ENCODE measurements around the gene BAHCC1. TPM values are rescaled to one million over a fixed set of nuclear protein-coding genes. Genes with fewer than 3 reads are reported as not detected.

The BAHCC1 gene
- total and polyA plus RNA-seq, 2 donors: 10.1 to 15.9 TPM

- 59% methylated on average over 19 of the region's 19 CpGs for WGBS
- no peaks in the 10 kb centered on the region for H3K4me1 ChIP-seq (ENCODE audit: insufficient read depth)
Observed at GRCh38 chr17:81401723-81402529, 6.7 kb downstream of the BAHCC1 start.

GRCh38 chr17:81402530-81402941 lies 7.3 kb downstream of the BAHCC1 start:
- no peak overlapping the region for H3K27ac ChIP-seq (ENCODE audit: low read depth)
- no peaks in the 10 kb centered on the region for H3K36me3 ChIP-seq (ENCODE audit: insufficient read depth)
- H3K4me3 ChIP-seq (ENCODE audit: low read depth, low read length): no peak overlapping the region
- DNase-seq (ENCODE audit: extremely low spot score): no peak
- no peaks in the 10 kb centered on the region for H3K4me1 ChIP-seq (ENCODE audit: insufficient read depth)
- 64% methylated on average over 9 of the region's 9 CpGs for WGBS

More at GRCh38 chr17:81401723-81402529, 6.7 kb downstream of the BAHCC1 start:
- no peak overlapping the region for H3K4me3 ChIP-seq (ENCODE audit: low read depth, low read length)
- no peaks in the 10 kb centered on the region for H3K36me3 ChIP-seq (ENCODE audit: insufficient read depth)
- H3K27ac ChIP-seq (ENCODE audit: low read depth): peak overlapping the region; percentile 4
- no peak for DNase-seq (ENCODE audit: extremely low spot score)

GRCh38 chr17:81402981-81403467 lies 7.8 kb downstream of the BAHCC1 start:
- WGBS: 86% methylated on average over 9 of the region's 9 CpGs
- no peaks in the 10 kb centered on the region for H3K36me3 ChIP-seq (ENCODE audit: insufficient read depth)
- no peak overlapping the region for H3K27ac ChIP-seq (ENCODE audit: low read depth)
- no peak overlapping the region for H3K4me3 ChIP-seq (ENCODE audit: low read depth, low read length)
- no peaks in the 10 kb centered on the region for H3K4me1 ChIP-seq (ENCODE audit: insufficient read depth)
- DNase-seq (ENCODE audit: extremely low spot score): no peak

GRCh38 chr17:81403671-81404534 lies 8.6 kb downstream of the BAHCC1 start:
- Histone ChIP-seq H3K27ac (ENCODE audit: low read depth) (peak overlapping the region; percentile 11), H3K36me3 (ENCODE audit: insufficient read depth) (no peaks in the 10 kb centered on the region), H3K4me1 (ENCODE audit: insufficient read depth) (no peaks in the 10 kb centered on the region), H3K4me3 (ENCODE audit: low read depth, low read length) (no peak overlapping the region)
- 34% methylated on average over 39 of the region's 39 CpGs for WGBS
- DNase-seq (ENCODE audit: extremely low spot score): no peak

GRCh38 chr17:81404558-81405165 lies 9.4 kb downstream of the BAHCC1 start:
- Histone ChIP-seq H3K36me3 (ENCODE audit: insufficient read depth) (no peaks in the 10 kb centered on the region), H3K27ac (ENCODE audit: low read depth) (no peak overlapping the region), H3K4me3 (ENCODE audit: low read depth, low read length) (no peak overlapping the region), H3K4me1 (ENCODE audit: insufficient read depth) (no peaks in the 10 kb centered on the region)
- 47% methylated on average over 11 of the region's 11 CpGs for WGBS
- DNase-seq (ENCODE audit: extremely low spot score): no peak

GRCh38 chr17:81405411-81405872 lies 10.2 kb downstream of the BAHCC1 start:
- H3K4me3 ChIP-seq (ENCODE audit: low read depth, low read length): no peak overlapping the region

GRCh38 chr17:81406117-81406953 lies 11.1 kb downstream of the BAHCC1 start:
- no peak for DNase-seq (ENCODE audit: extremely low spot score)
- Histone ChIP-seq H3K27ac (ENCODE audit: low read depth) (no peak overlapping the region), H3K4me1 (ENCODE audit: insufficient read depth) (no peaks in the 10 kb centered on the region)

More at GRCh38 chr17:81405411-81405872, 10.2 kb downstream of the BAHCC1 start:
- 38% methylated on average over 7 of the region's 7 CpGs for WGBS
- DNase-seq (ENCODE audit: extremely low spot score): no peak
- Histone ChIP-seq H3K36me3 (ENCODE audit: insufficient read depth) (no peaks in the 10 kb centered on the region), H3K4me1 (ENCODE audit: insufficient read depth) (no peaks in the 10 kb centered on the region), H3K27ac (ENCODE audit: low read depth) (no peak overlapping the region)

GRCh38 chr17:81408049-81408448 lies 12.8 kb downstream of the BAHCC1 start:
- H3K4me3 ChIP-seq (ENCODE audit: low read depth, low read length): no peak overlapping the region
- no peaks in the 10 kb centered on the region for H3K36me3 ChIP-seq (ENCODE audit: insufficient read depth)
- 88% methylated on average over 14 of the region's 14 CpGs for WGBS
- DNase-seq (ENCODE audit: extremely low spot score): no peak
- no peak overlapping the region for H3K27ac ChIP-seq (ENCODE audit: low read depth)
- no peaks in the 10 kb centered on the region for H3K4me1 ChIP-seq (ENCODE audit: insufficient read depth)

More at GRCh38 chr17:81406117-81406953, 11.1 kb downstream of the BAHCC1 start:
- H3K36me3 ChIP-seq (ENCODE audit: insufficient read depth): no peaks in the 10 kb centered on the region
- WGBS: 73% methylated on average over 42 of the region's 42 CpGs
- no peak overlapping the region for H3K4me3 ChIP-seq (ENCODE audit: low read depth, low read length)

- no peak overlapping the region for H3K4me3 ChIP-seq (ENCODE audit: low read depth, low read length)
- H3K36me3 ChIP-seq (ENCODE audit: insufficient read depth): no peaks in the 10 kb centered on the region
- no peaks in the 10 kb centered on the region for H3K4me1 ChIP-seq (ENCODE audit: insufficient read depth)
- DNase-seq (ENCODE audit: extremely low spot score): no peak
- no peak overlapping the region for H3K27ac ChIP-seq (ENCODE audit: low read depth)
- WGBS: 83% methylated on average over 27 of the region's 27 CpGs
Observed at GRCh38 chr17:81409190-81409935, 14.1 kb downstream of the BAHCC1 start.

- DNase-seq (ENCODE audit: extremely low spot score): no peak
- Histone ChIP-seq H3K27ac (ENCODE audit: low read depth) (no peak overlapping the region), H3K4me3 (ENCODE audit: low read depth, low read length) (no peak overlapping the region), H3K36me3 (ENCODE audit: insufficient read depth) (no peaks in the 10 kb centered on the region), H3K4me1 (ENCODE audit: insufficient read depth) (no peaks in the 10 kb centered on the region)
- WGBS: 92% methylated on average over 16 of the region's 16 CpGs
Observed at GRCh38 chr17:81410852-81411251, 15.6 kb downstream of the BAHCC1 start.

- no peak overlapping the region for H3K27ac ChIP-seq (ENCODE audit: low read depth)
- 84% methylated on average over 8 of the region's 8 CpGs for WGBS
- DNase-seq (ENCODE audit: extremely low spot score): no peak
- no peaks in the 10 kb centered on the region for H3K36me3 ChIP-seq (ENCODE audit: insufficient read depth)
- no peaks in the 10 kb centered on the region for H3K4me1 ChIP-seq (ENCODE audit: insufficient read depth)
- H3K4me3 ChIP-seq (ENCODE audit: low read depth, low read length): no peak overlapping the region
Observed at GRCh38 chr17:81411305-81411704, 16.0 kb downstream of the BAHCC1 start.

GRCh38 chr17:81412490-81413093 lies 17.3 kb downstream of the BAHCC1 start:
- WGBS: 65% methylated on average over 29 of the region's 29 CpGs
- Histone ChIP-seq H3K4me1 (ENCODE audit: insufficient read depth) (no peaks in the 10 kb centered on the region), H3K4me3 (ENCODE audit: low read depth, low read length) (no peak overlapping the region), H3K27ac (ENCODE audit: low read depth) (no peak overlapping the region), H3K36me3 (ENCODE audit: insufficient read depth) (no peaks in the 10 kb centered on the region)
- no peak for DNase-seq (ENCODE audit: extremely low spot score)

Measured in urinary bladder (tissue), 4 donors.